ENCODE data around the gene LYSMD2.
A peak's percentile ranks its signal among the peaks of the same experiment; 100 is the strongest.
"Not testable (repeated sequence)": the region's sequence is repeated elsewhere in the genome, so short reads cannot be mapped to it uniquely, and the experiment has no call there.

The LYSMD2 gene

DNA sequence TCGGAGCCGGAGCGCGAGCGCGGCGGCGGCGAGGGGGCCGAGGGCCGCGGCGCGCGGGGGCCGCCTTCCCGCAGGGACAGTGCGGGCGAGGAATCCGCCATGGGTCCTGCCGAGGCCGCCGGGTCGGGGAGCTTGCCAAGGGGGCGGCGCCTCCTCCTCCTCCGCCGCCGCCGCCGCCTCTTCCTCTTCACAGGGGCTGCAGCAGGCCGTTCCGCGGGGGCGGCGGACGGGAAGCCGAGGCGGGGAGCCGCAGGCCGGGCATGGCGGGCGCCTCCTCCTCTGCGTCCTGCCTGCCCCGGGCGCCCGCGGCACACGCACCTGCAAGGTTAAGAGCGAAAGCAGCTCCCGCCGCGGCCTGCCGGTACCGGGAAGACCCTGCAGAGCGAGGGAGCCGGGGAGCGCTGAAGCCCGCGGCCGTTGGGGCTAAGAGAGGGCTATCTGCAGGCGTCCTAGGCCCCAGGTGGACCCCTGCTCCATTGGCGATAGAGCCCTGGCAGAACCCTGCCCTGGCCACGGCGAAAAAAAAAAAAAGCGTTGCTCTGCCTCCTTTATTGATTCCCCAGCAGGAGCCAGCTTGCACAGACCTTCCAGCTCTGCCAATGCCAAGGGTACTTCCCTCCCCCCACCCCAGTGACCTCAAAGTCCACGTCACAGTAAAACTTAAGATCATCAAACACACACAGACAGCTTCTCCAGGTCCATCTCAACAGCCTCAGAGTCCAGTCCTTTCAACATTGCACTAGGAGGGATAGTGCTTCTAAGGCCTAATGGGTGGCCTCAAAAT lies at the start of gene LYSMD2:
LYSMD2 (minus strand) TSS at position 134 of the 784 bp plus-strand sequence; CDS start at position 101, 33 bp downstream.
- DNase-seq (ENCODE audit: low read depth) = no peak

GRCh38 chr15:51787130-51787529 lies 49.7 kb upstream of the LYSMD2 start:
- not testable (repeated sequence) for DNase-seq (ENCODE audit: low read depth)

GRCh38 chr15:51783967-51784366 lies 46.5 kb upstream of the LYSMD2 start:
- no peak for DNase-seq (ENCODE audit: low read depth)

GRCh38 chr15:51782357-51782896 lies 45.0 kb upstream of the LYSMD2 start:
- DNase-seq (ENCODE audit: low read depth) = no peak

DNA sequence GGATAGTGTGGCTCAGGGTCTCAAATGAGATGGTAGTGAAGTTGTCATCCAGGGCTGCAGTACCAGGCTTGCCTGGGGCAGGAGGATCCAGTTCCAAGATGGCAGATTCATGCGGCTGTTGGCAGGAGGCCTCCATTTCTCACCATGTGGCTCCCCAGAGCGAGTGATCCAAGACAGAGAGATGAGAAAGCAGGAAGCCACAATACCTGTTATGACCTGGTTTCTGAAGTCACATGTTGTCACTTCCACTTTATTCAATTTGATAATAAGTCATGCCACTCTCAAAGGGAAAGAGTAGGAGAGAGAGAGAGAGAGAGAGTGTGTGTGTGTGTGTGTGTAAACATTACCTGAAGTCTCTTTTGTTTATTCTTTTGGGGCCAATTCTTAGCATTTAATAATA lies 44.1 kb upstream of the LYSMD2 start:
- DNase-seq (ENCODE audit: low read depth) = no peak

DNA sequence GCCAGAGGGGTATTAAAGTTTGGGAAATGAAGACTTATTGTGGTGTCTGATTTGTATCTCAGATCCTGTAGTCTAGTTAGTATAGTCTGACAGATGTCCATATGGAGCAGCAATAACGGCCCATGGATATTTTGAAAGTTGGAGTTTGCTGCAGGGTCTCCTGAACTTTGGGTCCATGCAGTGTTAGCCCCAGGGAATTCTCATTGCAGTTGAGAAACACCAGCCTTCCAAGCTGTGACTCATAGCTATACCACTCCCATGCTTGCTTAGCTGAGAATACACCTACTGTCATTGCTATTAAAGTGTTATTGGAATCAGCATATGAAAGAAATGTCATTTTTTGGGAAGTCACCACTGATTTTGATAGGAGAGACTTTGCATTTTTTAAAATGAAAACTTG lies 43.2 kb upstream of the LYSMD2 start:
- no peak for DNase-seq (ENCODE audit: low read depth)

DNA sequence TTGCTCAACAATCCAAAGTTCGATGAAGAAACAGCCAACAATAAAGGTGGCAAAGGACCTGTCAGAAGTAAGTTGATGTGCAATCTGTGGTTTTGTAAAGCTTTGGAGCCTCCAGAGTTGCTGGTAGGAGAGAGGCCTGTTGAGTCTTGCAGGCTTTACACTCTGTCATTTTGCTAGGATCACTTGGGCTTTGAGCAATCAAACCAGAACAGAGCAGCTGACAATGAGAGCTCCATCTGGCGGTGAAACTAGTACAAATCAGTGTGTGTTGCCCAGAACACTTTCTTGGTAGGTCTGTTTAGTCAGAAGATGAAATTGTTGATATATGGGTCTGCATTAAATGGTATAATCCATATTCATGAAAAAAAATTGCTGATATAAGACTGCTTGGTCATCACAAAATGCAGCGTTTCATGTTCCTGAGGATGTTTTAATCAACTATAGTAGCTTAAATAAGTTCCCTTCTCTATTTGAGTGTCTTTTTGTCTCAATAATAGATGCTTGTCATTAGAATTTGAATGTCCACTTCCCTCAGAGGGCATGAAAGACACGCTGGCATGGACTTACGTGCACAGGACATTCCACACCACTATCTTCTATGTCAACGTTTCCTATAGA lies 39.6 kb upstream of the LYSMD2 start:
- DNase-seq (ENCODE audit: low read depth) = peak; percentile 55

DNA sequence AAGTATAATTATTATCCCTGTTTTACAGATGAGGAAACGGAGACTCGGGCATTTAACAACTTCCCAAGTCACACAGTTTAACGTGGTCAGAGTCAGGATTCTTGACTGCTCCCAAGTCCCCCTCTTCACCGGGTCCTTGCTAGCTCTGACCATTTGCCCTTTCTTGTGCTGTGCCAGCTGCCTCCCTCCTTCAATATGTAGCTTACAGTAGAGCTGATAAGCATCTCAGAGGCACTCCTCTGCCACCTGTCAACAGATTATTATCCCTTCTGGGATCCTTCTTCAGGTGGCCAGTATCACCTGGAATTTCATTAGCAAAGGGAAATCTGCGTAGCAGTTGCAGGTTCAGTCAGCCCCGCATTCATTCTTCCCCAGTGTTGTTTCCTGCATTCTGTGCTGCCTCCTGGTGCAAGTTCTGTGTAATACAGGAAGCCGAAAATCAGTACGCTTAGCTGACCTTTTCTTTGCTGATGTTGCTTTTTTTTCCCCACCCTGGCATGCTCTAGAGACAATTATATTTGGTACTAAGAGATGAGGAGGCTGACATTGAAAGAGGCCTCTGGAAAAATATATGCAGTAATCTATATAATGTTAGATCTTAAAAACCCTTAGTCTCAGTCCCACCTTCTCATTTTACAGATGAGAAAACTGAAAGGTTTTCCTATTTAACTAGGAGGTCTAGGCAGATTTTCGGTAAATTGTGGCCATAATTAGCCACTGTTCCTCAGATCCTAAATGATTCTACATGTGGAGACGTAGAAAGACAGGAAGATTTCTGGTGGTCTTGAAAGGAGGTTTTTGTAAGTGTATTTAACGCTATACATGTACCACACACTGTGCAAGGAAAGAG lies 38.7 kb upstream of the LYSMD2 start:
- DNase-seq (ENCODE audit: low read depth) = no peak

DNA sequence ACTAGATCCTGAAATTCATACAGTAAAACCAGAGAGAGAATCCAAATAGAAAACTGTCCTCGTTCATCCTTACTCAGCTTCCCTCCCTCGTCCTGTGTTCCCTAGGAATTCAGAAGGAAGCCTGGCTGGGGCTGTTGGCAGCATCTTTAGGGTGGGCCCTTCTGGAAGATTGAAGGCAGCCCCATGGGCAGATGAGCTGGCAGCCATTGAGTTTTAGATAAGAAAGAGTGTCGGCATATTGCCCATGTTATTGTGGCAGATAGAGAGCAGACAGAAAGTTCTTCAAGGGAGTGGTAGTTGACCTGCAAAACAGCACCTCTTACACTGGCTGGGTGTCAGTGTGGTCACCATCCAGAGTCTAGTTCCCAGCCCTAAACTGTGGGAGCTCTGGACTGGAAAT lies 37.5 kb upstream of the LYSMD2 start:
- DNase-seq (ENCODE audit: low read depth) = no peak

GRCh38 chr15:51771773-51772172 lies 34.3 kb upstream of the LYSMD2 start:
- DNase-seq (ENCODE audit: low read depth) = no peak

DNA sequence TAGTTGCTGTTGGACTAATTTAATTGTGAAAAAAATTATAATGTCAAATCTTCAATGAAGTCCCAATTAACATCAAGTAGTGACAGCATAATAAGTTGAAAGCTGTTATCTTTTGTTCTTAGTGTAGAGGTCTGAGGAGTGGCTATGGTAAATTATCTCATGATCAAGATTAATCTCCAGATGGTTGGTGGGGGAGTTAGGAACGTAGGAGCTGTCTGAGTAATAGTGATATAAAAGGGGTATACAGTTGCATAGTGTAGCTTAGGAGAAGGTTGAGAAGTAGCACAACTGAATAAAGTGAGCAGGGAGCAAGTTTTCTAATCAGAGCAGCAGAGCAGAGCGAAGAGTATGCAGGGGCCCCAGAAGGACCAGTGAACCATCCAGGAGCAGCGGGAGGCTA lies 33.4 kb upstream of the LYSMD2 start:
- DNase-seq (ENCODE audit: low read depth) = no peak

- no peak for DNase-seq (ENCODE audit: low read depth)
Observed at GRCh38 chr15:51768018-51768417, 30.6 kb upstream of the LYSMD2 start.

GRCh38 chr15:51766341-51766740 lies 28.9 kb upstream of the LYSMD2 start:
- DNase-seq (ENCODE audit: low read depth) = no peak

- no peak for DNase-seq (ENCODE audit: low read depth)
Observed at GRCh38 chr15:51765751-51766150, 28.3 kb upstream of the LYSMD2 start.

DNA sequence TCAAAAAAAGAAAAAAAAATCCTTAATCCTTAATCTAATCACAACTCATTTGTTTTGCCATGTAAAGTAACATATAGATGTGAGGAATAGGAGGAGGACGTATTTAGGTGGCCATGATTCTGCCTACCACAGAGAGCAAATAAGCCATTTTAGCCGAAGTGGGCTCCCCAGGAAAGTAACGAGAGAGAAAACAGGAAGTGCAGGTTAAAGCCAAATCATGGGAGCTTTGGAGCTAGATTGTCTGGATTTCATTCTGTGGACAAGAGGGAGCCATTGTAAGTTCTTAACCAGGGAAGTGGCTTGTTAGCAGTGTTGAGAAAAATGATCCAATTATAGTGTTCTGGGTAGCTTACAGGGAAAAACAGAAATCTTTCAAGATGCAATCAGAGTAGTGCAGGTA lies 23.4 kb upstream of the LYSMD2 start:
- DNase-seq (ENCODE audit: low read depth) = no peak

GRCh38 chr15:51759557-51760070 lies 22.2 kb upstream of the LYSMD2 start:
- peak; percentile 58 for DNase-seq (ENCODE audit: low read depth)

GRCh38 chr15:51758645-51759044 lies 21.2 kb upstream of the LYSMD2 start:
- no peak for DNase-seq (ENCODE audit: low read depth)

DNA sequence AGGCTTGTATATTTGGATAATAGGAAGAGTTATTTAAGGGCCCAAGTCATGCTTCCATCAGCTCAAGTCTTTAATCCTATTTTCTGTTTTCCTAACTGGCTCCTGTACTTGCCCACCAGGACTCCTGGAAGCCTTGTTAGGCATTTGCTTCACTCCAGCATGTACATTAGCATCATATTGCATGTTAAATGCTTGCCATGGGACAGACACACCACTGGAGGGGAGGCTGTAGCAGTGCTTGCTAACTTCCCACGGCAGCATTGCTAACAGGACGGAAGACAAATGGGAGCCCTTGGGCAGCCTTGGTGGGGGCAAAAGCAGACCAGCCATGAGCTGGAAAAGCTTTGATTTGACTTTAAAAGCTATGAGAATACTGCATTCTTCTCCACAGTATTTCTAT lies 20.0 kb upstream of the LYSMD2 start:
- no peak for DNase-seq (ENCODE audit: low read depth)

GRCh38 chr15:51756482-51756881 lies 19.0 kb upstream of the LYSMD2 start:
- DNase-seq (ENCODE audit: low read depth) = no peak

GRCh38 chr15:51755790-51756189 lies 18.3 kb upstream of the LYSMD2 start:
- no peak for DNase-seq (ENCODE audit: low read depth)

- no peak for DNase-seq (ENCODE audit: low read depth)
Observed at GRCh38 chr15:51754267-51754666, 16.8 kb upstream of the LYSMD2 start.

- DNase-seq (ENCODE audit: low read depth) = no peak
Observed at GRCh38 chr15:51752888-51753287, 15.4 kb upstream of the LYSMD2 start.
